Panc1 (cell line): ENCODE measurements around the gene TGFBR1. TPM values are rescaled to one million over a fixed set of nuclear protein-coding genes. Genes with fewer than 3 reads are reported as not detected.

Experiments
- ATAC-seq: fragments of 200-7000 bp; cut with Tn5 transposase; 2 replicates; pipeline ENCODE4 v1.9.1; 2020; ENCODE audit warnings: mild to moderate bottlenecking, moderate library complexity
- BruUV-seq: library from RNA; stranded (reverse); fragments of 400-500 nt; replicated peaks from 2 replicates; lab custom pipeline; 2021; lab: Mats Ljungman, UMichigan
- CTCF ChIA-PET: fragments of 300-600 bp; sonication (Branson Sonifier 250); formaldehyde crosslinking; loops from one replicate; lab custom pipeline; 2022; ENCODE audit warnings: antibody characterized with exemption; lab: Charles Lee
- POLR2A ChIA-PET: fragments of 300-600 bp; sonication (Branson Sonifier 250); formaldehyde crosslinking; loops from one replicate; lab custom pipeline; 2022; ENCODE audit warnings: antibody characterized with exemption; lab: Charles Lee
- DNase-seq: peaks from one replicate; pipeline ENCODE4 v3.0.0-alpha.2; 2010; ENCODE audit warnings: low read depth, low spot score
- H3K27ac ChIP-seq: 2 replicates; pipeline ENCODE4 v1.5.1; 2011; ENCODE audit warnings: mild to moderate bottlenecking, low read length, inconsistent platforms
- H3K27me3 ChIP-seq: fragments of 200-500 bp; sonication (Bioruptor generic); 2 replicates; pipeline ENCODE4 v1.6.0; 2014; ENCODE audit warnings: low read length, inconsistent platforms; ENCODE audit not compliant: control insufficient read depth, insufficient read depth
- H3K36me3 ChIP-seq: fragments of 200-500 bp; sonication (Bioruptor generic); 2 replicates; pipeline ENCODE4 v1.5.1; 2014; ENCODE audit warnings: inconsistent platforms, mild to moderate bottlenecking, low read length, moderate library complexity; ENCODE audit not compliant: control insufficient read depth, insufficient read depth
- H3K4me1 ChIP-seq: 2 replicates; pipeline ENCODE4 v1.5.1; 2011; ENCODE audit warnings: inconsistent platforms, mild to moderate bottlenecking, low read length, moderate library complexity; ENCODE audit not compliant: control insufficient read depth, insufficient read depth
- H3K4me3 ChIP-seq, 2 experiments: 2 replicates each; pipeline ENCODE4 v1.5.1; 2011 to 2012; ENCODE audit warnings: low read depth in 2 of 2, low read length in 2 of 2, mild to moderate bottlenecking in 2 of 2, inconsistent platforms in 1 of 2, moderate library complexity in 1 of 2
- H3K9me3 ChIP-seq: fragments of 200-500 bp; sonication (Bioruptor generic); 2 replicates; pipeline ENCODE4 v1.5.1; 2014; ENCODE audit warnings: low read depth, mild to moderate bottlenecking, inconsistent platforms, low read length, moderate library complexity; ENCODE audit not compliant: control insufficient read depth, insufficient read depth
- POLR2AphosphoS5 ChIP-seq: IDR thresholded peaks from 2 replicates; pipeline ENCODE4 v1.6.1; 2012; ENCODE audit warnings: mild to moderate bottlenecking, low read depth, low read length, moderate library complexity
- REST ChIP-seq, 2 experiments: IDR thresholded peaks; 2 replicates each; pipeline ENCODE4 v1.6.1; 2011 to 2012; ENCODE audit warnings: low read depth in 2 of 2, control low read depth in 1 of 2, low read length in 1 of 2, mild to moderate bottlenecking in 1 of 2, moderate library complexity in 1 of 2; ENCODE audit not compliant: insufficient read depth in 1 of 2
- SIN3A ChIP-seq: IDR thresholded peaks from 2 replicates; pipeline ENCODE4 v1.6.1; 2012; ENCODE audit warnings: low read depth, mild to moderate bottlenecking, low read length, moderate library complexity, borderline replicate concordance; ENCODE audit not compliant: insufficient read depth
- TCF7L2 ChIP-seq: IDR thresholded peaks from 2 replicates; pipeline ENCODE4 v1.6.1; 2011; ENCODE audit warnings: mild to moderate bottlenecking, low read depth, low read length, inconsistent platforms
- in situ Hi-C: cut with HindIII; loops from 2 replicates; pipeline ENCODE4 v1.10.0; 2016; ENCODE audit warnings: low sequenced_read_pairs, low pct_unique_long_range_greater_than_20kb
- intact Hi-C: fragments of 100-400 bp; cut with micrococcal nuclease; formaldehyde crosslinking; loops from one replicate; pipeline ENCODE4 v1.10.0; 2022; ENCODE audit not compliant: unreplicated experiment
- total RNA-seq: library from RNA; stranded (reverse); gene quantifications from one replicate; pipeline ENCODE4 v1.2.1, GENCODE V29; 2021; ENCODE audit not compliant: unreplicated experiment
- TF ChIP-seq, protein P1 (sequence below): fragments of 450-650 bp; IDR thresholded peaks from 2 replicates; pipeline ENCODE4 v1.5.1; 2017; ENCODE audit warnings: mild to moderate bottlenecking

TGFBR1 gene
- total RNA-seq, 1 experiment from 2014 or later, result 22.2 TPM

DNA sequence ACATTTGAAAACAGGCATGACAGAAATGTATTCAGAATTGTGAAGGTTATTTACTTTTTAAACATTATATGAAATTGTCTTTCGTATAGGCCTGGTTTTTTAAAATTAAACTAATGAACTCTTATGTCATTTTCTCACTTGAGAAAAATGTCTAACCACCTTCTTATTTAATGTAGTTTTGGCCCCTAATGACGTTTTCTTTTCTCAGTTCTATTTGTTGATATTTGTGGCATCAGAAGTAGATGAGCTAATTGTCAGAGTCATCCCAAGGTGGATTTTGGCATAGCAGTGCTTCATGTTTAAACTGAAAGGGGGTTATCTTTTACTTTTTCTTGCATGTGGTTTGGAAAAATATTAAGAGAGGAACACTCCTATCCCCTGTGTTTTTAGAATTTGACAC is 28.2 kb downstream of the TGFBR1 start:
- H3K27ac ChIP-seq, result no peak overlapping the region
- no peak for DNase-seq
- intact Hi-C loops, result no loop called here
- ATAC-seq, result no peak
- TF ChIP-seq POLR2AphosphoS5 (no peak), REST (IDR thresholded peaks at IDR 0.05; ENCODE audit: insufficient read depth in 1 of 2, low read depth in 2 of 2, low read length in 1 of 2) (no peak), TCF7L2 (no peak), SIN3A (no peak)
- TF ChIP-seq, protein P1, sequence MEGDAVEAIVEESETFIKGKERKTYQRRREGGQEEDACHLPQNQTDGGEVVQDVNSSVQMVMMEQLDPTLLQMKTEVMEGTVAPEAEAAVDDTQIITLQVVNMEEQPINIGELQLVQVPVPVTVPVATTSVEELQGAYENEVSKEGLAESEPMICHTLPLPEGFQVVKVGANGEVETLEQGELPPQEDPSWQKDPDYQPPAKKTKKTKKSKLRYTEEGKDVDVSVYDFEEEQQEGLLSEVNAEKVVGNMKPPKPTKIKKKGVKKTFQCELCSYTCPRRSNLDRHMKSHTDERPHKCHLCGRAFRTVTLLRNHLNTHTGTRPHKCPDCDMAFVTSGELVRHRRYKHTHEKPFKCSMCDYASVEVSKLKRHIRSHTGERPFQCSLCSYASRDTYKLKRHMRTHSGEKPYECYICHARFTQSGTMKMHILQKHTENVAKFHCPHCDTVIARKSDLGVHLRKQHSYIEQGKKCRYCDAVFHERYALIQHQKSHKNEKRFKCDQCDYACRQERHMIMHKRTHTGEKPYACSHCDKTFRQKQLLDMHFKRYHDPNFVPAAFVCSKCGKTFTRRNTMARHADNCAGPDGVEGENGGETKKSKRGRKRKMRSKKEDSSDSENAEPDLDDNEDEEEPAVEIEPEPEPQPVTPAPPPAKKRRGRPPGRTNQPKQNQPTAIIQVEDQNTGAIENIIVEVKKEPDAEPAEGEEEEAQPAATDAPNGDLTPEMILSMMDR, result no peak
- BruUV-seq, result no TSS peak
- in situ Hi-C loops, result no loop called here
- H3K36me3 ChIP-seq, result no peaks in the 10 kb centered on the region
- no peaks in the 10 kb centered on the region for H3K4me1 ChIP-seq
- no peak overlapping the region for H3K4me3 ChIP-seq
- POLR2A ChIA-PET, result interaction anchor here (0.5 kb wide), 1 partner anchor 276 kb away, joined by 3 read pairs; no protein-coding TSS in a partner anchor
- H3K9me3 ChIP-seq, result no peaks in the 10 kb centered on the region
- H3K27me3 ChIP-seq, result no peaks in the 10 kb centered on the region
- CTCF ChIA-PET, result no interaction called here

DNA sequence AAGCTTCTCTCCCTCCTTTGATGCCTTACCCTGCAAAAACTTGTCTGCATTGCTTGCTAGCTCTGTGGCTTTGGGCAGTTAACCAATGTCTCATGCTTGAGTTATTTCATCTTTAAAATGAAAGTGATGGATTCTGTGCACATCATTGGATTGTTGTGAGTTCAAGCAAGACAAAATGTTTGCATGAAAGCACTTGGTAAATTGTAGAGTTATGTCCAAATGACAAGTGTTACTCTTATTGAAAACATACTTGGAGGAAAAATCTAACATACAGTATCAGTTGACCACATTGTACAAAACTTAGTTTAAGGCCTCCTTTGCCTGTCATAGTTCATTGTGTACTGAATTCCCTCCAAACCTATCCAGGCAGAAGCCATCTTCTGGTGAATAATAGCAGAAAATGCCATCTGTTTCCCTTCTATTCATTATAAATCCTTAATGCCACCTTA is 30.0 kb downstream of the TGFBR1 start:
- TF ChIP-seq POLR2AphosphoS5 (no peak), SIN3A (no peak), TCF7L2 (no peak), REST (IDR thresholded peaks at IDR 0.05; ENCODE audit: insufficient read depth in 1 of 2, low read depth in 2 of 2, low read length in 1 of 2) (no peak)
- TF ChIP-seq, protein P1, result no peak
- in situ Hi-C loops (no loop called here), intact Hi-C loops (no loop called here)
- Histone ChIP-seq H3K9me3 (no peaks in the 10 kb centered on the region), H3K4me3 (no peak overlapping the region), H3K4me1 (no peaks in the 10 kb centered on the region), H3K27ac (no peak overlapping the region), H3K27me3 (no peaks in the 10 kb centered on the region), H3K36me3 (no peaks in the 10 kb centered on the region)
- BruUV-seq, result no TSS peak
- ChIA-PET CTCF (no interaction called here), POLR2A (no interaction called here)
- DNase-seq, result no peak
- no peak for ATAC-seq
